ENCODE data around the gene ADIPOR2.

The ADIPOR2 gene

GRCh38 chr12:1830981-1831963 is 140.4 kb downstream of the ADIPOR2 start:
- Histone ChIP-seq H3K4me1 (peaks cover 44% of the 10 kb centered on the region), H3K79me2 (peaks cover 4% of the 10 kb centered on the region), H3K27ac (peak overlapping the region; percentile 99), H3K27me3 (ENCODE audit: control insufficient read depth, insufficient read depth, low read length) (no peaks in the 10 kb centered on the region), H3K9me3 (ENCODE audit: control insufficient read depth, low read length) (no peaks in the 10 kb centered on the region), H3K9ac (peak overlapping the region; percentile 38), H3K4me2 (ENCODE audit: low read length) (no peak overlapping the region), H3K36me3 (ENCODE audit: control insufficient read depth, insufficient read depth, low read length) (no peaks in the 10 kb centered on the region), H2AFZ (peak overlapping the region; percentile 91), H3K4me3 (ENCODE audit: low read depth, low read length) (no peak overlapping the region)
- no peak for TF ChIP-seq CTCF (IDR thresholded peaks at IDR 0.05)

GRCh38 chr12:1832801-1833595 is 142.1 kb downstream of the ADIPOR2 start:
- H3K9me3 ChIP-seq (ENCODE audit: control insufficient read depth, low read length) = no peaks in the 10 kb centered on the region
- no peak overlapping the region for H3K27ac ChIP-seq
- H3K4me2 ChIP-seq (ENCODE audit: low read length) = no peak overlapping the region
- no peaks in the 10 kb centered on the region for H3K27me3 ChIP-seq (ENCODE audit: control insufficient read depth, insufficient read depth, low read length)
- TF ChIP-seq CTCF (IDR thresholded peaks at IDR 0.05) = no peak
- H3K9ac ChIP-seq = no peak overlapping the region
- peaks cover 4% of the 10 kb centered on the region for H3K79me2 ChIP-seq
- no peak overlapping the region for H2AFZ ChIP-seq
- no peak overlapping the region for H3K4me3 ChIP-seq (ENCODE audit: low read depth, low read length)
- no peaks in the 10 kb centered on the region for H3K36me3 ChIP-seq (ENCODE audit: control insufficient read depth, insufficient read depth, low read length)
- peaks cover 56% of the 10 kb centered on the region for H3K4me1 ChIP-seq

- Histone ChIP-seq H3K4me2 (ENCODE audit: low read length) (no peak overlapping the region), H3K9ac (no peak overlapping the region), H3K4me1 (peaks cover 51% of the 10 kb centered on the region), H3K79me2 (peaks cover 4% of the 10 kb centered on the region), H3K36me3 (ENCODE audit: control insufficient read depth, insufficient read depth, low read length) (no peaks in the 10 kb centered on the region), H3K4me3 (ENCODE audit: low read depth, low read length) (no peak overlapping the region), H3K27me3 (ENCODE audit: control insufficient read depth, insufficient read depth, low read length) (no peaks in the 10 kb centered on the region), H3K9me3 (ENCODE audit: control insufficient read depth, low read length) (no peaks in the 10 kb centered on the region), H3K27ac (no peak overlapping the region), H2AFZ (no peak overlapping the region)
- no peak for TF ChIP-seq CTCF (IDR thresholded peaks at IDR 0.05)
Observed at GRCh38 chr12:1833596-1834028, 142.7 kb downstream of the ADIPOR2 start.

GRCh38 chr12:1834186-1834925 is 143.5 kb downstream of the ADIPOR2 start:
- Histone ChIP-seq H3K27me3 (ENCODE audit: control insufficient read depth, insufficient read depth, low read length) (no peaks in the 10 kb centered on the region), H2AFZ (no peak overlapping the region), H3K4me1 (peaks cover 44% of the 10 kb centered on the region), H3K36me3 (ENCODE audit: control insufficient read depth, insufficient read depth, low read length) (no peaks in the 10 kb centered on the region), H3K9ac (no peak overlapping the region), H3K4me3 (ENCODE audit: low read depth, low read length) (no peak overlapping the region), H3K4me2 (ENCODE audit: low read length) (no peak overlapping the region), H3K9me3 (ENCODE audit: control insufficient read depth, low read length) (no peaks in the 10 kb centered on the region), H3K27ac (no peak overlapping the region), H3K79me2 (peaks cover 4% of the 10 kb centered on the region)
- TF ChIP-seq CTCF (IDR thresholded peaks at IDR 0.05) = no peak
